ENCODE measurements around the gene DRG1.
"Not testable (repeated sequence)": the region's sequence is repeated elsewhere in the genome, so short reads cannot be mapped to it uniquely, and the experiment has no call there.

Gene DRG1

DNA sequence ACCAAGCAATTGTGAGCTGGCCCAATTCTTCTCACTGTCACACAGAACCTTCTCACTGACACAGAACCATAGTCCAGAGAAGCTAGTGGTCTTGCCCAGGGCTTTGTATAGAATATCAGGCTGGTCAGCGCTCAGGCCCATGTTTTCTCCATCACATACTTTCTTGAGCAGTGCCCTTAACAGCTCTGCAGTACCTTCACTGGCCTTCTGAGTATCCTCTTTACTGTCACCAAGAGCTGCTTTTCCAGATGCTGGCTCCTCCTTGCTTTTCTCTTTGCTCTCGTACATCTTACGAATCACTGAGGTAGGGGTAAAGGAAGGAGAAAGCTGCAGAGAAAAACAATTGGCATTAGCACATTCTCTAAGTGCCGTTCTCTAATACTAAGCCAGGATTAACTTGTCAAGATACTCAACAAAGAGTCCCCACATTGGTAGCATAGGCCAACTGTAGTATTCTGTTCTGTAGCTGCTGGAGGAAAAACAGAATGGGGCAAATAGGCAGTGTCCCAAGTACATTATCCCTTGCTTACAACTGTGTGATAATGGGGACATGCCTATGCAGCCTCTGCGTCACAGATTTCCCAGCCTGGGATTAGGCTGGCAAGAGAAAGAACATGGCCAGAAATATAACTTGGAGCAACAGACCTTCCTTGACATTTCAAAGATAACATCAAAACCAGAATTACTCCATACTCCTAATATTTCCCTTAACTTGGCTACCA, 43.5 kb downstream of the DRG1 start:
- no peak for DNase-seq

DNA sequence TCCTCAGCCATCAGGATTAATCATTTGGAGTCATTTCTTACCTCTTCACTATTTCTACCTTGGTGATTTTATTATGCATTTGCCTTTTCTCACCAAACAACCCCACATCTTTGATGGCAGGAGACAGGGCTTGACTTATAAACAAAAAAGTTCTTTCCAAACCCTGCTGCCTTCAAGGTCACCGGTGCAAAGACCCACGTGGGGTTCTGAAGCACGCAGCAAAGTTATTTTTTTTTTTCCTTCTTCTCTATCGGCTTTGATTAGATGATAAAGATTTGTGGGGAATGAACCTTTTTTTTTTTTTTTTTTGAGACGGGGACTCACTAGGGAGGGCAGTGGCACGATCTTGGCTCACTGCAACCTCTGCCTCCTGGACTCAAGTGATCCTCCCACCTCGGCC, 44.1 kb downstream of the DRG1 start:
- DNase-seq: no peak

DNA sequence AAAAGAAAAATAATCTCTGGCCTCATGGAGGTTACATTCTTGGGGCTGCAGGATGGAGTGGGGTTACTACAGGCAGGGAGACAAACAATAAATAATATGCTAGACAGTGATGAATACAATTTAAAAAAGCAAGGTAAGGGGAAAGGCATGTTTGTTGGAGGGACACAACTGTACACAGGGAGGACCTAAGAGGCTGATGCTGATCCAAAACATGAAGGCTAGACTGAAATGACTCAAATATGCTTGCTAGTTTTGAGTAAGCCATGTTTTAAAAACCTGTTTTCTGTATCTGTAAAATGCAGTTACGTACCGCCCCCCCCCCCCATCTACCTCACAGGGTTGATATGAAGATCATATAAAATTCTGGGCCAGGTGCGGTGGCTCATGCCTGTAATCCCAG, 46.2 kb downstream of the DRG1 start:
- DNase-seq: no peak

DNA sequence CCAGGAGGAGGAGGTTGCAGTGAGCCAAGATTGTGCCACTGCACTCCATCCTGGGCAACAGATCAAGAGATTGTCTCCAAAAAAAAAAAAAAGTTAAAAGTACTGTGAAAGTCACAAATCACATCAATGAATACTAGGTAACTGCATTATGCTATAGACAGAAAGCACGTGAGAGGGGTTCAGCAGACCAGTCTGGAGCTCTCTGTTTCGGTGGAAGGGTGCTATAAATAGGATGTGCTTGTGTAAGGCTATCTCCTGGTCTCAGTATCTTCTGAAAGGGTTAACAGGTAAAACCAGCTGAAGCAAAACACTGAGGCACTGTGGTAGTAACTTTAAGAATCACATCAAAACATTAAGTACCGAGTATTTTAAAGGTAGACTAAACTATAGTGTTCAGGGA, 46.8 kb downstream of the DRG1 start:
- DNase-seq: no peak

DNA sequence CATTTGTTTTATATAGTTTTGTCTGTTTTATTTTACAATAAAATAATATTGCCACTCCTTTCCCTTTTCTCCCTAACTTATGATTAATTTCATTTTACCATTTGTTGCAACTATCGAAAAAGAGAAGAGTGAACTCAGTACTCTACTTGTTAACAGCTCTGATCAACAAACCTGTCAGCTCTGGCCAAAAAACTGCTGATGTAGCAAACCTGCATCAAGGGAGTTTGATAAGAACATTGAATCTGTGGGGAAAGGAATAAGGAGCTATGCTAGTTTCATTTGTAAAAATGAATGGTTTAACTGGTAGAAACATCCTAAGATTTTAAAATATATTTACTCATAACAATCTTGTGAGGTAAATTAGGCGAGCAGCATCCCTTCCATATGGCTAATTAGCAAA, 47.4 kb downstream of the DRG1 start:
- DNase-seq: no peak

DNA sequence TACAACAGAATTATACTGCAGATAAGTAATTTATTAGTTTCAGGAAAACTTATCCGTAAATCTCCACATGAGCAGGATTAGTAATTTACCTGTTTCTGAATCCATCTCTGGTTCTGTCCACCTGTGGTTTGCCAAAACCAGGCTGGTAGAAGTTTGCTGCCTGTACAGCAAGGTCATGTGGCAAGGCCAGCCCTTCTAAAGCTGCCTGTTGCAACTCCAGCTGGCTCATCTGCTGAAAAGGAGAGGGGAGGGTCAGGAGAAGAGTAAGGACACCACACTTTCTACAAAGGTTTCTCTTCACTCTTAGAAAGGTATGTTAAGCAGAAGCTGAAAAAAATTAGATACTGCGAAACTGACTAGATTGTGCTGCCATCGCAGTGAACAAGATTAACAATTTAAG, 47.9 kb downstream of the DRG1 start:
- no peak for DNase-seq

DNA sequence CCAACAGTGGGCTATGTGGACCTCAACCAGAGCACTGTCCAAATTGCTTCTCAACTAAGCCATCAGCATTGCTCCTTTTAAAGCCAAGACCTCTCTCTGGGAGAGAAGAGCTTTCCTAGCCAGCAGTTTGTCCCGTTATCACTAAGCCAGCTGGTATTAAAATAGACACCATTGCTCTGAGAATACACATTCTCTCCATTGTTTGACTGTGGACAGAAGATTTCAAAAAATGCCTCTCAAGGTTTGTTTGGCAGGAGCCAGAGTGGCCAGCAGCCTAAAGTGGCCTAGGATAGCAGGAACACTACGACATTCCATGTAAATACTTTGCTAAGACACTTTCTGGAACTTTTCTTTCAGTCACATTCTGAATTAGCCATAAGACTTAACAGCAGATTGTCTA, 49.0 kb downstream of the DRG1 start:
- no peak for DNase-seq

DNA sequence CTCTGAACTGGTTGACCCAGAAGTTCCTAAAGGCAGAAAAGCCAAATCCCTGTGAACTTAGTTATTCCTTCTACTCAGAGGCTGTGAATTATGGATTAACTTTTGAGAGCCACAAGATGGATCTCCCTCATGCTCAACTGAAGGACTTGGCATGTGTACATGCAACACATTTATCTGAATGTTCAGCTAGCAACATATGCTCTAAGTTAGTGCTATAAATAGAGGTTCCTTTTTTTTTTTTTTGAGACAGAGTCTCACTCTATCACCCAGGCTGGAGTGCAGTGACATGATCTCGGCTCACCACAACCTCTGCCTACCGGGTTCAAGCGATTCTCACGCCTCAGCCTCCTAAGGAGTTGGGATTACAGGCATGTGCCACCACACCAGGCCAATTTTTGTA, 50.1 kb downstream of the DRG1 start:
- DNase-seq: no peak

DNA sequence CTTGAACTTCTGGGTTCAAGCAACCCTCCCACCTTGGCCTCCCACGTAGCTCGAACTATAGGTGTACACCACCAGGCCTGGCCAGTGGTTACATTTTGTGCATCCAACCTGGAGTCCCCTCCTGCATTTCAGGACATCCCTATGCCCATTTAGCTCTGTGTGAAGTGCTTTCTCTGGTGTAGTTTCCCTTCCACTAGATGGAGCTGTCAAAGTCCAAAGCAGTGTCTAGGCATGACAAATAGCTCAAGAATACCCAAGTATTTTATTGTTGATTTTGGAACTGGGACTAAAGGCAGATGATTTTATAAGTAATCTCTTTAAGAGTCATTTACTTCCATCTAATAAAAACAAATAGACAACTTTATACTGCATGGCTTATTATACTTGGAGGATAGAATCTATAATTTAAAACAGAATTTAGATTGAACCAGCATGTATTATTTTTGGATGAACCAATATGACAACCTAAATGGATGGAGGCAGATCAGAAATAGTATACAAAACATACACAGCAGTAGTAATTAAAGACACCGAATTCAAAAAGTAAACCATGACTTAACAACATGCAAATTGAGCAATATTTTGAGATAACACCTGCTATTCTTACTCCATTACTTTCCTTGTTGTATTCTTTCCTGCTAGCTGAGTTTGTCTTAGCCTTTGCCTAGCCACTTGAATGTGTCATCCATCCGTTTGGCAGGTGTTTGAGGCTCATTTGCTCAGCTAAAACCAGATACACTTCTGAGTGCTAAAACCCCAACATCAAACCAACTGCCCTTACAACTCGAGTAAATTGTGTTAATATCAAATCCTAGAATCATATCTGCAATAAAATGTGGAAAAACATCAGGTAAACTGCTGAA, 52.5 kb downstream of the DRG1 start:
- no peak for DNase-seq

DNA sequence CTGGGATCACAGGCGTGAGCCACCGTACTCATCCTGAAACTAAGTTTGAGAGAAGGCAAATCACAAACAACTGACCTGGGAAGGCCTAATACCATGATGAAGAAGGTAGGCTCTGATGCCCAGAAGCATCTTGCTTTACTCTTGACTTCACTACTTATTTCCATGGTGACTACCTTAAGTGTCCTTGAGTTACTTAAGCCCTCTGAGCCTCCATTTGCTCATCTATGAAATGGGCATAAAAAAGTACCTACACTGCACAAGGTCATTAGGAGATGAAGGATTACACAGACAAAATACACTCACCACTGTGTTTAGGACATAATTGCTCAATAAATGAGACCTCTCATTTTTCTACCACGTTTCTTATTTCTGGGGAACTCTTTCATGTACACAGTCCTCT, 62.3 kb downstream of the DRG1 start:
- DNase-seq: no peak

DNA sequence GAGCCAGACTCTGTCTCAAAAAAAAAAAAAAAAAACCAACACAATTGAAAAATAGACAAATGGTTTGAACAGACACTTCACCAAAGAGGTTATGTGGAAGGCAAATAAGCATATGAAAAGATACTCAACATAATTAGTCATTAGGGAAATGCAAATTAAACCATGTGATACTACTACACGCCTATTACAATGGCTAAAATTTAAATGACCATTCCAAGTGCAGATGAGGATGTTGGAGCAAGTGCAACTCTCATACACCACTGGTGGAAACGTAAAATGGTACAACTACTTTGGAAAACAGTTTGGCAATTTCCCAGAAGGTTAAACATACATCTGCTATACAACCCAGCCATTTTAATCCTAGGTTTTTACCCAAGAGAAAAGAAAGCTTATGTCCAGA, 65.9 kb downstream of the DRG1 start:
- no peak for DNase-seq

DNA sequence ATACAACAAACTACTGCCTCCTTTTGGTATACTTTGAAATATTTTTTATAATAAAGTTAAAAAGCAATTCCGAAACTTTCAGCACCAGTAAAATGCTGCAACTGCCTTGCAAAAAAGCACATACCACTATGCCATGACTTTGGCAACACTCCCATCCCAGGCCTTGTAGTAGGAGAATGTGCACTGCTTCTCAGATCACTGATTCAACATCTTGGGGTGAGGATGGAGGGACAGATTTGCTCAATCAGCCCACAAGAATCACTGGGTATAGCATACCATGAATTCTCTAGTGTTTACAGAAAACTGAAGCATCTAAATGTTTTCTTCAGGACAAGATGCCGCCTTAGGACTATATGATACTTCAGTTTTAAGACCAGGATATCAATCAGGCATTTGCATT, 75.3 kb downstream of the DRG1 start:
- no peak for DNase-seq

DNA sequence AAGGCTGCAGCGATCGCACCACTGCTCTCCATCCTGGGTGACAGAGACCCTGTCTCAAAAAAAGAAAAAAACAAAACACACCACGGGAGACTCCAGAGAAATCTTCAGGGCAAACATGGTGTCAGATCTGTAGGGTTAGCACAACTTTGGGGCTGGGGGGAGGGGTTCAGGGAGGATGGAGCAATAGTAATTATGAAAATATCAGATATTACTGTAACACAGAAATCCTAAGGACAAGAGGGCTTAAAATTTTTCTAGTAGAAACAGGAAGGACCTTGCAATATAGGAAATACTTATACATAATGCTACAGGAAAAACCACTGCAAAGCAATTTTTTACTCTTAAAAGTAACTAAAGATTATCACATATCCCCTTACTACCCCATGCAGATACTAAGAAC, 76.4 kb downstream of the DRG1 start:
- DNase-seq: no peak

DNA sequence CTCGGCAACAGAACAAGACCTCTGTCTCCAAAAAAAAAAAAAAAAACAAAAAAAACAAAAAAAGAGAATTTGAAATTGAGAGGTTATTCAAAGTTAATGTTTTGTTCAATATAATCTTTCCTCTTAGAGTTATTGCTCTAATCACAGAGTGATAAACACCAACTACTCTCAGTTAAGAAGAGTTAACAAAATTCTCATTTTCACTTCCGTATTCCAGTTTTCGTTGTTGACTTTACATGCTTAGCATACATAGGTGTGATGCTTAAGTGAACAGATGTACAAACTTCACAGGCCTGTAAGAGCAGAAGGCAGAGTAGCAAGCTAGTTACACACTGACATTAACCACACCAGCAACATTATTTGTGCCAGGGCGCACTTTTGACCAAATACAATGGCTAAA, 77.9 kb downstream of the DRG1 start:
- no peak for DNase-seq

DNA sequence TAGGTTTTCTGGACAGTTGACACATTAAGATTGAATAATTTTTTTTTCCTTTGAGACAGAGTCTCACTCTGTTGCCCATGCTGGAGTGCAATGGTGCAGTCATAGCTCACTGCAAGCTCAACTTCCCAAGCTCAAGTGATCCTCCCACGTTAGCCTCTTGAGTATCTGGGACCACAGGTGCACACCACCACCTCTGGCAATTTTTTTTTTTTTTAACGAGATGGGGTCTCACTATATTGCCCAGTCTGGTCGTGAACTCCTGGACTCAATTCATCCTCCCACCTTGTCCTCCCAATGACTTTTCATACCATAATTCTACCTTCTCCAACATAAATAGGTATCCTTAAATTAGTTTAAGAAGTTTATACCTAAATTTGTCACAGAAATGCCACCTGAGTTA, 81.7 kb downstream of the DRG1 start:
- no peak for DNase-seq

DNA sequence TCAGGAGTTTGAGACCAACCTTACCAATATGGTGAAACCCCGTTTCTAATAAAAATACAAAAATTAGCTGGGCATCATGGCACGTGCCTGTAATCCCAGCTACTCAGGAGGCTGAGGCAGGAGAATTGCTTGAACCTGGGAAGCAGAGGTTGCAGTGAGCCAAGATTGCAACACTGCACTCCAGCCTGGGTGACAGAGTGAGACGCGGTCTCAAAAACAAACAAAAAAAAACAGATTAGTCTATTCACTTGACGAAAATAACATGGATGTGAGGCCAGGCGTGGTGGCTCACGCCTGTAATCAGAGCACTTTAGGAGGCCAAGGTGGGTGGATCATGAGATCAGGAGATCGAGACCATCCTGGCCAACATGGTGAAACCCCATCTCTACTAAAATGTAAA, 83.1 kb downstream of the DRG1 start:
- DNase-seq: not testable (repeated sequence)

Data from activated gamma-delta T cell treated with Interleukin-2 at 50 U/mL for 16 hours (primary cell).